Dedifferentiated amniotic fluid mesenchymal stem cell (primary cell): ENCODE results near the gene SSNA1.

Source experiments
- DNase-seq: peaks from one replicate; pipeline ENCODE4 v3.0.0-alpha.2; 2016; ENCODE audit errors: extremely low spot score

Gene SSNA1

DNA sequence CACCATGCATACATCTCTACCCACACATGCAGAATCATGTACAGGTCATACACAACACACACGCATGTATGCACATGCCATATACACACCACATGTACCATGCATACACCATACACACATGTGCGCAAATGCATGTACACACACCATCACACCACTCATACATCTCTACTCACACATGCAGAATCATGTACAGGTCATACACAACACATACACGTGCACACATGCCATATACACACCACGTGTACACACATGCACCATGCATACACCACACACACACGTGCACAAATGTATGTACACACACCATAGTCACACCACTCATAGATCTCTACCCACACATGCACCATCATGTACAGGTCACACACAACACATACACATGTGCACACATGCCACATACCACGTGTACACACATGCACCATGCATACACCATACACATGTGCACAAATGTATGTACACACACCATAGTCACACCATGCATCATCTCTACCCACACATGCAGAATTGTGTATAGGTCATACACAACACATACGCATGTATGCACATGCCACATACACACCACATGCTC is 35.6 kb upstream of the SSNA1 start:
- DNase-seq: no peak

DNA sequence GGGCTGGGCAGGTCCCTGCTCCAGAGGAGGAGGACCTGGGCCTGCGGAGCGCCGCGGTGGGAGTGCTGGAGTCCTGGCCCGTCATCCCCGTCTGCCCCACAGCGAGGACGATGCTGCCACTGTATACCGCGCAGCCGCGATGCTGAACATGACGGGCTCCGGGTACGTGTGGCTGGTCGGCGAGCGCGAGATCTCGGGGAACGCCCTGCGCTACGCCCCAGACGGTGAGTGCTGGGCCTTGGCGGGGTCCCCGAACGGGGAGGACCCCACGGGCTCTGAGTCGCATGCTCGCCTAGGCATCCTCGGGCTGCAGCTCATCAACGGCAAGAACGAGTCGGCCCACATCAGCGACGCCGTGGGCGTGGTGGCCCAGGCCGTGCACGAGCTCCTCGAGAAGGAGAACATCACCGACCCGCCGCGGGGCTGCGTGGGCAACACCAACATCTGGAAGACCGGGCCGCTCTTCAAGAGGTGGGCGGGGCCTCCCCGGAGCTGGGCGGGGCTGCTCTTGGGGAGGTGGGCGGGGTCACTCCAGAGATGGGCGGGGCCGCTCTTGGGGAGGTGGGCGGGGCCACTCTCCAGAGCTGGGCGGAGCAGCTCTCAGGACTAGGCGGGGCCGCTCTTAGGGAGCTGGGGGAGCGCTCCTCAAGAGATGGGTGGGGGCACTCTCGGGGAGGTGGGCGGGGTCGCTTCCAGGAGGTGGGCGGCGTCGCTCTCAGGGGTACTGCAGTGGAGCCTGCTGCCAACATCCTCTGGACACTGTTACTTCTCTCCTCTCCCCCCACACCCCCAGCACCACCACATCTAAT is 31.7 kb upstream of the SSNA1 start:
- no peak for DNase-seq

DNA sequence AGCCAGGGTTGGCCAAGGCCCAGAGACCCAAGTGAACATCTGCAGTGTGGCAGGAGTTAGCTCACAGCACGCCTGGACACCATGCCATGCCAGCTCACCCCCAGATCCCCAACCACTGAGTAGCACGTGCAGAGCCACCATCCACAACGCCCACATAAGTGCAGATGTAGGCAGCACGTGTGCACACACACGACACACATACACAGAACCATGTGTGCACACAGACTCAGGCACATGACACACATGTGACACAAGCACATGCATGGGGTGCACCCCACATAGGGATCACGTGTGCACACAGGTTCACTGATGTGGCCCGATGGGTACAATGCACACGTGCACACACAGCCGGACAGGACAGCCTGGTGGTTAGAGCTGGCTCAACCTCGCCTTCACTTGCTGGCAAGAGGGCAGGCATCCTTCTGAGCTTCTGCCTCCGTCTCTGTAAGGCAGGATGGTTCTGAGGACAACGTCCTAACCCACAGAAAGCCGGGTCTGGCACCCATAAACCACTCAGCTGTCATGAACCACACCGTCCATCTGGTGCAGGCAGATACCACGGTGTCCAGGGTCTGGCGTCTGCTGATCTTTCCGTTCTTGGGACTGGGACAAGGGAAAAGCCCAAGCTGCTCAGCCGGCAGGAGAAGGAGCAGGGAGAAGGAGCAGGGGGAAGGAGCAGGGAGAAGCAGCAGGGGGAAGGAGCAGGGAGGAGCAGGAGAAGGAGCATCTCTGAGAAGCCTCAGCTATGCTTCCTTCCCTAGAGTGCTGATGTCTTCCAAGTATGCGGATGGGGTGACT is 30.7 kb upstream of the SSNA1 start:
- DNase-seq: no peak

DNA sequence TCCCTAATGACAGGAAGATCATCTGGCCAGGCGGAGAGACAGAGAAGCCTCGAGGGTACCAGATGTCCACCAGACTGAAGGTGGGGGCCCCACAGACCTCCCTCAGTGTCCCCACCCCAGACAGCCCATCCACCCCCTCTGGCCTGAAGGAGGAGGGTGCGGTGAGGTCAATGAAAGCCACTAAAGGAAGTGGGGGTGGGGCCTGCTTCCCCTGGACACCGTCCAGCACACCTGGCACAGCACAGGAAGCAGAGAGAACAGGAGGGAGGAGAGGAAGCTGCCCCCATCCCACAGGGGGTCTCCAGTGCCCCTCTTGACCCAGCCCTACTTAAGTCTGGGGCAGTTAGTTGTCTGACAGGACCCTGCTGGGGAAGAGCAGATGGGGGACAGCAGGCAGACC is 29.9 kb upstream of the SSNA1 start:
- DNase-seq: no peak

DNA sequence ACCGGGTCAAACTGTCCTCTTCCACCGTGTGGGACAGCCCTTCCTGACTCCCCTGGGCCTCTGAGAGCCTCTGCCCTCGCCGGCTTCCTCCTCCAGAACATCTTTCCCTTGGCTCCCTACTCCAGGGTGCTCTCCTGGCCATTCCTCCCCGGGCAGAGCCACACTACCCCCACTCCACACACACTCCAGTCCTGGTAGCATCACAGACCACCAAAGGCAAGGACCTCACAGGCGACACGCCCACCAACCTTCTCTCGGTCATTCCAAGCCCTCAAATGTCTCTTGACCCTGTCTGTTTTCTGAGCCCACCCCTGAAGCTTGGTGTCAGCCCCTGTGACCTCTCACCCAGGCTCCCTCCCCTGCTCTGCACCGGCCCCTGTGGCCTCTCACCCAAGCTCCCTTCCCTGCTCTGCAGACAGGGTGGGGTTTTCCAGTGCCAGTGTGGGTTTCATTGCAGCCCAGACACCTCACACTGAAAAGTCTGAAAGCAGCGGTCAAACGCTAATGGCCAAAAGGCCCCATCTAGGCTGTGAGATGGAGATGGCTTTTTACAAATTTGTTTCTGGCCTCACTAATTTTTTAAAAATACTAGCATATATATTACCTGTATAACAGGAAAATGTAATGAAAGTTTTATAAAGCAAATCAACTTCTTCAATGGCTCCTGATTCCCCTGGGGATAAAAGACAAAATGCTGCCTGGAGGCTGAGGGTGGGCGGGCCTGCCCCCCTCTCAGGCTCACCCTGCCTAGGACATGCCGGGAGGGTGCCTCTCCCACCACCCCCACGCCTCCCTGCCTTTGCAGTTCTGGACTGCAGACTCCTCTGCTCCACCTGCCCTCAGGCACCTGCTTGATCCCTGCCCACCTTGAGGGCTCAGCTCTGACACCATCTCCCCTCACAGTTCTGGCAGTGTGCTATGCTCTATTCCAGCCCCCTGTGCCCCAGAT is 29.1 kb upstream of the SSNA1 start:
- no peak for DNase-seq

DNA sequence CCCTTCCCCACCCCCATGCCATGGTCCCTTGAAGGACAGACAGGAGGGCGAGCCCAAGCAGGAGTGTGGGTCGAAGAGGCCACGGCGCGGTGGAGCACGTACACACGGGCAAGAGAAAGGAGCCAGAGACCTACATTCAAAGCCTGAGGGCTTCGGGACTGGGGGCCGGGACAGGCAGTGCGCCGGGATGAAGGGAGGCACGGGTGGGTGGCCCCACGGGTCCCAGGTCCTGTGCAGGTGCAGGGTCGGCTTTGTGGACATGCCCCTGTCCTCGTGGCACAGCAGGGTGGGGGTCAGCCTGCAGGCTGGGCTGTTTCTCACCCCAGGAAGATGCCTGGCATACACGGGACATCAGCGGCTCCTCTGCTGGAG is 28.4 kb upstream of the SSNA1 start:
- no peak for DNase-seq

DNA sequence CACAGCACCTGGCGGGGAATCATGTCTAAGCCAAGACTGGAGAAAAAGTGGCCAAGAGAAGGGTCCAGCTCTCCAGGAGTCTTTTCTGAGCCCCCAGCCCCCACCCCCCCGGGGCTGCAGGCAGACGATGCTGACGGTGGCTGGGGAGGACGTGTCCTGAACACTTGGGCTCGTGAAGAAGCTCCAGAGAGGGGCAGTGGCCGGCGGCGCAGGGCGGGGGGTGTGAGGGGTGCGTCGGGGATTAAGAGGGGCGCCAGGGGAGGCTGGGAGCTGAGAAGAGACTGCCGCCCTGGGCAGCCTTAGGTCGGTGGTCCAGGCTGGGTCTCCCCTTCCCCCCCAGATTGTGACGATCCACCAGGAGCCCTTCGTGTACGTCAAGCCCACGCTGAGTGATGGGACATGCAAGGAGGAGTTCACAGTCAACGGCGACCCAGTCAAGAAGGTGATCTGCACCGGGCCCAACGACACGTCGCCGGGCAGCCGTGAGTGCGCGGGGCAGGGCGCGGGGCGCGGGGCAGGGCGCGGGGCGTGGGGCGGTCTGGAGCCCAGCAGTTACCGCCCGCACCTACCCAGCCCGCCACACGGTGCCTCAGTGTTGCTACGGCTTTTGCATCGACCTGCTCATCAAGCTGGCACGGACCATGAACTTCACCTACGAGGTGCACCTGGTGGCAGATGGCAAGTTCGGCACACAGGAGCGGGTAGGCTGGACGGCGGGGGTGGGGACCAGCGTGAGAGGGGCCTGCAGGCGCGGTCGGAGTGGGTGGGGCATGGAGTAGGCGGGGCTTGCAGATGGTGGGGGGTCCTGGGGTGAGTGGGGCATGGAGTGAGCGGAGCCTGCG is 27.5 kb upstream of the SSNA1 start:
- no peak for DNase-seq

DNA sequence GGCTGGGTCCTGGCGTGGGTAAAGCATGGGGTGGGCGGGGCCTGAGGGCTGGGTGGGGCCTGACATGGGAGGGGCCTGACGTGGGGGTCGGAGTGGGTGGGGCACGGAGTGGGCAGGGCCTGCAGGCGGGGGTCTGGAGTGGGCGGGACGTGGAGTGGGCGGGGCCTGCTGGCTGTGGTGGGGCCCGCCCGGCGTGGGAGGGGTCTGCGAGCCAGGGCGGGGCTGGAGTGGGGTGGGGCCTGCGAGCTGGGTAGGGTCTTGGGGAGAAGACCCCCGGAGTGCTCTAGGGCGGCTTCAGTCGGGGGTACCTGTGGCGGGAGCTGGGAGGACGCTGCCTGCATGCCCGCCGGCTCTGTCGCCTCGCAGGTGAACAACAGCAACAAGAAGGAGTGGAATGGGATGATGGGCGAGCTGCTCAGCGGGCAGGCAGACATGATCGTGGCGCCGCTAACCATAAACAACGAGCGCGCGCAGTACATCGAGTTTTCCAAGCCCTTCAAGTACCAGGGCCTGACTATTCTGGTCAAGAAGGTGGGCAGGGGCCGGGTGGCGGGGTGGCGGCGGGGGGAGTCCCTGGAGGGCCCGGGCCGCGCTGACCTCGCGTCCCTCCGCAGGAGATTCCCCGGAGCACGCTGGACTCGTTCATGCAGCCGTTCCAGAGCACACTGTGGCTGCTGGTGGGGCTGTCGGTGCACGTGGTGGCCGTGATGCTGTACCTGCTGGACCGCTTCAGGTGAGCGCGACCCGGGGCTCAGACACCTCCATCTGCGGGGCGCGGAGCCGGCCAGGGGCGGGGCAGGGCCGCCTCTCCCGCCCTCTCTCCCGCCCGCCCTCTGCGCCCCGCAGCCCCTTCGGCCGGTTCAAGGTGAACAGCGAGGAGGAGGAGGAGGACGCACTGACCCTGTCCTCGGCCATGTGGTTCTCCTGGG is 26.7 kb upstream of the SSNA1 start:
- DNase-seq: no peak

DNA sequence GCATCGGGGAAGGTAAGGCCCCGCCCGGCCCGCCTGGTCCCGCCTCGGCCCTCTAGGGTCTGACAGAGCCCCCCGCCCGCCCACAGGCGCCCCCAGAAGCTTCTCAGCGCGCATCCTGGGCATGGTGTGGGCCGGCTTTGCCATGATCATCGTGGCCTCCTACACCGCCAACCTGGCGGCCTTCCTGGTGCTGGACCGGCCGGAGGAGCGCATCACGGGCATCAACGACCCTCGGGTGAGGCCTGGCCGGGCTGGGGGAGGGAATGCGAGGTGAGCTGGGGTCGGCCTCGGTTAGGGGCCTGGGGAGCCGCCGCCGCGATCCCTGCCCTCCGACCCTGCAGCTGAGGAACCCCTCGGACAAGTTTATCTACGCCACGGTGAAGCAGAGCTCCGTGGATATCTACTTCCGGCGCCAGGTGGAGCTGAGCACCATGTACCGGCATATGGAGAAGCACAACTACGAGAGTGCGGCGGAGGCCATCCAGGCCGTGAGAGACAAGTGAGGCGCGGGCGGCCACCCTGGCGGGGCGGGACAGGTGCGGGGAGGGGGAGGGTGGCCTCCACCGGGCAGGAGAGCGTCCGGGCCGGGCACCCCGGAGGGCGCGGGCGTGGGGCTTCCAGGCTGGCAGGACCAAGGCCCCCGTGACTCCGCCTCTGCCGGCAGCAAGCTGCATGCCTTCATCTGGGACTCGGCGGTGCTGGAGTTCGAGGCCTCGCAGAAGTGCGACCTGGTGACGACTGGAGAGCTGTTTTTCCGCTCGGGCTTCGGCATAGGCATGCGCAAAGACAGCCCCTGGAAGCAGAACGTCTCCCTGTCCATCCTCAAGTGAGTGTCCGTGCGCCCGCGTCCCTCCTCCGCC is 25.7 kb upstream of the SSNA1 start:
- DNase-seq: no peak

DNA sequence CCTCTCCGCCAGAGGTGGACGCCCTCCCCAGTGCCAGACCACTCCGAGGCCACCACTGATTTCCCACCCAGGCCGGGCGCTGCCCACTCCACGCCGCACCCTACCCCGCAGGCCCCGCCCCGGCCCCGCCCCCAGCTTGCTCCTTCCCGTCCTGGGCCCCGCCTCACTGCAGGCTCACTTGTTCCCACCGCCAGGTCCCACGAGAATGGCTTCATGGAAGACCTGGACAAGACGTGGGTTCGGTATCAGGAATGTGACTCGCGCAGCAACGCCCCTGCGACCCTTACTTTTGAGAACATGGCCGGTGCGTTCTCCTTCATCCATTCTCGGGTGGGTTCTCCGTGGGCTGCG is 25.1 kb upstream of the SSNA1 start:
- DNase-seq: no peak

DNA sequence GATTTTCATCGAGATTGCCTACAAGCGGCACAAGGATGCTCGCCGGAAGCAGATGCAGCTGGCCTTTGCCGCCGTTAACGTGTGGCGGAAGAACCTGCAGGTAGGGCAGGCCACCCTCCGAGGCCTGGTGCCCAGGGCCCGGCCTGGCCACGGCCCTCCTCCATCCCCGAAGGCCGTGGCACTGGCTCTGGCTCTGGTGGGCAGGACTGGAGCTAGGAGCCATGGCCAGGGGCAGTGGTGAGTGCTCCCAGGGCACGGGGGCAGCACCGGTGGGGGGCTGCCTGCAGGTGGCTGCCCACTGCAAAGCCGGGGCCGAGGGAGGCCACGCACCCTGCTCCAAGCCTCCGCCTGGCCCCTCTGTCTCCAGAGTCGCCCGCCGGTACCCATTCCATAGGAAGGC is 24.7 kb upstream of the SSNA1 start:
- DNase-seq: no peak

DNA sequence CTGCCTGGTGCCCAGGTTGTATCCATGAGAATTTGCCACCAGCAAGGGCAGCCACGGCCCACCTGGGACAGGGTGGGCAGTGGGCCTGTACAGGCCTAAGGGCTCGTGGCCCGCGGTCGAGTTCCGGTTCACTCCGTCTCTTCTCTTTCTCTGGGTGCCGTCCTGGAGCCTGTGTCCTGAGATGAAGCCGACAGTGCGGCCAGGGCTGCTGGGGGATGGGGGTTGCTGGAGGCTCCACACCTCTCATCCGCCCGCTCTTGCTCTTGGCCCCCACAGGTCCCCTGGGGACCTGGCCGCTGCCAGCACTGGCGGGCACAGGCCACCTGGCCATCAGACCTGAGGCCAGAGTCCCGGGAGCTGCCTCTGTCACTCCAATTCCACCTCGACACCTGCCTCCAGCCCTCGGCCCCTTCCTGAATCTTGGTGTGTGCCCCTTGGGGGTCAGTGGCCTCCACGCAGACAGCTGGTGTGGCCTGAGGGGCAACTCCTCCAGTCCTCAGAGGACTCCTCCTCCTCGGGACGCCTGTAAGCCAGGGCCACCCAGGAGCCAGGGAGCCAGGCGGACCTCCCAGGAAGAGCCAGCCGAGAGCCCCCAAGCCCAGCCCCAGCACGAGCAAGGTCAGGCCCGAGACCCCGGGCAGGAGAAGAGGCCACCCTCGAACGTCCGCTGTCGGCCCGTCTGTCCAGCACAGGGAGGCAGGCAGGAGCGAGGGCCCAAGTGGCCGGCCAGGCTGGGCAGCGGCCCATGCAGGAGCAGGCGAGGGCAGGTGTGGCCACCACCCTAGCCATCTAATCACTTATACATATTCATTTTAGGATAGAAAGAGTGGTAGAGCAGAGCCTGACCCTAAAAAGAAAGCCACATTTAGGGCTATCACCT is 23.9 kb upstream of the SSNA1 start:
- DNase-seq: no peak

DNA sequence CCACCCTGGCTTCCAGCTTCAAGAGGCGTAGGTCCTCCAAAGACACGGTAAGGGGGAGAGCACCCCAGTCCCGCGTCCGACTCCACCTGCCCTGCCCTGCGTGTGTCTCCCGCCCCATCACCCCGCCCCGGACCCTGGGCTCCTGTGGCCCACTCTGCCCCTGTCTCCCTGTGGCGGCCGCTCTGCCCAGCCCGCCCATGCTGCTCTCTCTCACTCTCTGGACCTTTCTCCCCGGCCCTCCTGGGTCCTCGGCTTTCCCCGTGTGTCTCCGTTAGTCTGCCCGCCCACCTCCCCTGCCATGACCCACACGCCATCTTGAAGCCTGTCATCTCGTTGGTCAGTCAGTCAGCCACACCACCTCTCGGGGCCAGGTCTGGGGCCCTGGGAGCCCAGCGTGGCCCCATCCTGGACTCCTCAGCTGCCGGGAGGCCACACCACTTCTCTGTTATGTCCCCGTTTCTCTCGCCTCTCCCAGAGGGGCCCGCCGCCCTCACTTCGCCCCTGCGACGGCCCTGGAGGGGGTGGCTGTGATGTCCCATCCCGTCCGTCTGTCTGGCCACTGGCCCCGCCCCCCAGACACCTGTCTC is 23.1 kb upstream of the SSNA1 start:
- DNase-seq: no peak

DNA sequence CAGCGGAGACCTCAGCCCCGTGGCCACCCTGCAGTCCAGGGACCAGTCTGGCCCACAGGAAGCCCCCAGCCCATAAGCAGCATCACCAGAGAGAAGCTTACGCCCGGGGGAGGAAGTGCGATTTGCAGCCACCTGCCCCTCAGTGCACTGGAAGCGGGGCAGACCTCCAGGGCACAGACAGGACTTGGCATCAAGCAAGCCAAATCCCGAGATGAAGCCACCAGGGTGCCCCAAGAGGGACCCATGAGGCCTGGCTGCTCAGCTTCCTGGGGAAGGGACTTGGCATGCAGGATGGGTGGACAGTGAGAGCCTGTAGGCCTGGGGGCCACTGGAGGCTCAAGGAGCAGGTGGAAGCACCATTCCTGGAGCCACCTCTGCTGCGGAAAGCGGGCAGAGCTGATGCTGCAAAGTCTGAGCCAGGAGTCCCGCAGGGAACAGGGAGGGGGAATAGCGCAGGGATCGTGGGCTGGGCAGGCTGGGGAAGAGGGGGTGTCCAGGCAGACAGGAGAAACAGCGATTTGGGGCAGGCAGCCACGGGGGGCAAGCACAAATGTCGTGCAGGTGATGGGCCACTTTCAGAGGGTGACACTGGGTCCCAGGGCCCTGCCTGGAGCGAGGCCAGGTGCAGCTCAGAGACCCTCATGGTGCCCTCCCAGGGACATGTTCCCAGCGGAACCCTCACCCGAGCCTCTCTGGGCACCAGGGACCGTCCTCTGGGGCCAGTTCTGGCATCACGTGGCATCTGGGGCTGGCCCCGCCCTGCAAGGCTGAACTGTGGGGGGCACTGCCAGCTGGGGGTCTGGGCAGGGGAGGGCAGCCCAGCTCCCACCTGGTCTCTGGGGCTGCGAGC is 21.9 kb upstream of the SSNA1 start:
- DNase-seq: no peak

DNA sequence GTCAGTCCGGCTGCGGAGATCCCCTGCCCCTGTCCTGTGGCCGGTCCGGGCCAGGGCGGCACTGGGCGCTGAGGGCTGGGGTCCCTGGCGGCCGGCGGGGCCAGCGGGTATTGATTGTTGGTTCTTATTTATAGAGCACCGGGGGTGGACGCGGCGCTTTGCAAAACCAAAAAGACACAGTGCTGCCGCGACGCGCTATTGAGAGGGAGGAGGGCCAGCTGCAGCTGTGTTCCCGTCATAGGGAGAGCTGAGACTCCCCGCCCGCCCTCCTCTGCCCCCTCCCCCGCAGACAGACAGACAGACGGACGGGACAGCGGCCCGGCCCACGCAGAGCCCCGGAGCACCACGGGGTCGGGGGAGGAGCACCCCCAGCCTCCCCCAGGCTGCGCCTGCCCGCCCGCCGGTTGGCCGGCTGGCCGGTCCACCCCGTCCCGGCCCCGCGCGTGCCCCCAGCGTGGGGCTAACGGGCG is 21.2 kb upstream of the SSNA1 start:
- no peak for DNase-seq

DNA sequence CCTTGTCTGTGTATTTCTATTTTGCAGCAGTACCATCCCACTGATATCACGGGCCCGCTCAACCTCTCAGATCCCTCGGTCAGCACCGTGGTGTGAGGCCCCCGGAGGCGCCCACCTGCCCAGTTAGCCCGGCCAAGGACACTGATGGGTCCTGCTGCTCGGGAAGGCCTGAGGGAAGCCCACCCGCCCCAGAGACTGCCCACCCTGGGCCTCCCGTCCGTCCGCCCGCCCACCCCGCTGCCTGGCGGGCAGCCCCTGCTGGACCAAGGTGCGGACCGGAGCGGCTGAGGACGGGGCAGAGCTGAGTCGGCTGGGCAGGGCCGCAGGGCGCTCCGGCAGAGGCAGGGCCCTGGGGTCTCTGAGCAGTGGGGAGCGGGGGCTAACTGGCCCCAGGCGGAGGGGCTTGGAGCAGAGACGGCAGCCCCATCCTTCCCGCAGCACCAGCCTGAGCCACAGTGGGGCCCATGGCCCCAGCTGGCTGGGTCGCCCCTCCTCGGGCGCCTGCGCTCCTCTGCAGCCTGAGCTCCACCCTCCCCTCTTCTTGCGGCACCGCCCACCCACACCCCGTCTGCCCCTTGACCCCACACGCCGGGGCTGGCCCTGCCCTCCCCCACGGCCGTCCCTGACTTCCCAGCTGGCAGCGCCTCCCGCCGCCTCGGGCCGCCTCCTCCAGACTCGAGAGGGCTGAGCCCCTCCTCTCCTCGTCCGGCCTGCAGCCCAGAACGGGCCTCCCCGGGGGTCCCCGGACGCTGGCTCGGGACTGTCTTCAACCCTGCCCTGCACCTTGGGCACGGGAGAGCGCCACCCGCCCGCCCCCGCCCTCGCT is 20.5 kb upstream of the SSNA1 start:
- DNase-seq: no peak
